ENCODE measurements around the gene PRM2. TPM values are rescaled to one million over a fixed set of nuclear protein-coding genes. Genes with fewer than 3 reads are reported as not detected.

Gene PRM2
- total and polyA plus RNA-seq, 2 donors (not counting 3 experiments of a cell fraction or from before 2014, with no cell fraction given) = not detected

DNA sequence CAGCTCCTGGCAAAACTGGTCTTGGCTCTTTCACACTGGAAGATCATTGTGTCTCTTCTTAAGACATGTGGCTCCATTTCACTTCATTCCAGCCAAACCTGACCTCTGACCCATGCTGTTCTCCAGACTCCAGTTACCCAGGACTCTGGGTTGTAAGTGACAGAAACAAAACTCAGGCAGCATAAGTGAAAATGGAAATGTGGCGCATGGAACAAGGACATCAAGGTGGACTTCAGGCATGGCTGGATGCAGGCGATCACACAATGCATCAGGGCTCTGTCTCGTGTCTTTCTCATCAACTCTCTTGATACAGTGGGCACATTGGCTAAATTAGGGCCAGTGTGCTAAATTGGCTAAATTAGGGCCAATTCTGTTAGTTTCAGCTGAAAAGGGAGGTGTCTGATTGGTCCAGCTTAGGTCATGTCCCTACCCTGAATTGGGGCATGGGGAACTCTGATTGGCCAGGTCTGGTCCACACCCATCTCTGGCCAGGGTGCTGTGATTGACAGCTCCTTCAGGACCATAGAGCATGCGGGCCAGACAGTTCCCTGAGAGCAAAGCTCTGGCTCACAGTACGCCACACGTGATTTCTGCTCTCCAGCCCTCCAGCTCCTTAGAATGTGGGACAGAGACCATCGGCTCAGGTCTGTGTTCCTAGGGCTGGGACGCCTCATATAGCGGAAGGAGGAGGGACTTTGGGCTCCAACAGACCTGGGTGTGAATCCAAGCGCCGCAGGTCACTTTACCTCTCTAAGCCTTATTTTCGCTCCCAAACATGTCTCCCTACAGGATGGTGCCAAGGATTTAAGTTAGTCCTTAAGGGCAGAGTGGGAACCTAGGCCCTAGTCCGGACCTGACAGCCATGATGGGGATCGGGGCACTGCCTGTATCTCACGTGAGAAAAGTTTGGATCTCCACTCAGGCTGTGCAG, 37.7 kb downstream of the PRM2 start:
- Histone ChIP-seq H3K27ac (ENCODE audit: insufficient read depth, low read depth, low read length) (no peak overlapping the region), H3K4me3 (replicated peaks in 1 of 3; ENCODE audit: insufficient read depth in 1 of 3, low read depth in 1 of 3, low read length in 3 of 3) (no peak overlapping the region), H4K20me1 (replicated peaks; ENCODE audit: control insufficient read depth, extremely low read depth, insufficient read depth, low read length) (no peaks in the 10 kb centered on the region), H3K79me2 (ENCODE audit: control insufficient read depth, insufficient read depth, low read length) (no peaks in the 10 kb centered on the region), H2AFZ (ENCODE audit: low read depth, low read length) (no peak overlapping the region), H3K4me1 (ENCODE audit: control insufficient read depth, extremely low read depth, insufficient read depth, low read length) (no peaks in the 10 kb centered on the region), H3K4me2 (ENCODE audit: insufficient read depth, low read length) (no peak overlapping the region), H3K27me3 (ENCODE audit: control insufficient read depth in 2 of 2, insufficient read depth in 2 of 2, low read length in 2 of 2) (peaks cover 4 to 6% of the 10 kb centered on the region in 2 experiments), H3K9me1 (replicated peaks; ENCODE audit: control insufficient read depth, extremely low read depth, insufficient read depth, low read length) (no peaks in the 10 kb centered on the region), H3K36me3 (ENCODE audit: control insufficient read depth in 2 of 2, extremely low read depth in 1 of 2, insufficient read depth in 2 of 2, low read length in 2 of 2) (no peaks in the 10 kb centered on the region), H3K9me3 (replicated peaks; ENCODE audit: control insufficient read depth, insufficient read depth, low read length) (no peaks in the 10 kb centered on the region), H3K9ac (replicated peaks; ENCODE audit: extremely low read depth, insufficient read depth, low read length) (no peak overlapping the region)
- intact Hi-C loops (cut with micrococcal nuclease) (no loop called here), dilution Hi-C loops (cut with MboI; ENCODE audit: extremely low pct_ligation_motif_present, low sequenced_read_pairs) (no loop called here)
- FAIRE-seq (no peak), DNase-seq (ENCODE audit: low read depth, low spot score) (no peak)
- no TSS peak for BruUV-seq (replicated peaks)
- POLR2A ChIA-PET = no interaction called here
- CTCF ChIA-PET = interaction anchor here (0.6 kb wide), 1 partner anchor 212 kb away, joined by 3 read pairs; no protein-coding TSS in a partner anchor
- TF ChIP-seq POLR2AphosphoS5 (IDR thresholded peaks at IDR 0.05; ENCODE audit: insufficient read depth, low read depth, low read length) (no peak), POLR2A (IDR thresholded peaks at IDR 0.05; ENCODE audit: low read depth, low read length) (no peak), GATA2 (IDR thresholded peaks at IDR 0.05; ENCODE audit: insufficient read depth, insufficient read length, low read depth, low read length) (no peak), MYC (IDR thresholded peaks at IDR 0.05; ENCODE audit: low read depth, low read length) (no peak), EZH2 (IDR thresholded peaks at IDR 0.05; ENCODE audit: borderline replicate concordance, low read depth, low read length, severe bottlenecking) (no peak), FOS (IDR thresholded peaks at IDR 0.05; ENCODE audit: borderline replicate concordance, insufficient read depth, low read length) (no peak), JUN (IDR thresholded peaks at IDR 0.05; ENCODE audit: borderline replicate concordance, insufficient read depth, insufficient read length, low read depth) (no peak)
- TF ChIP-seq, protein P1, sequence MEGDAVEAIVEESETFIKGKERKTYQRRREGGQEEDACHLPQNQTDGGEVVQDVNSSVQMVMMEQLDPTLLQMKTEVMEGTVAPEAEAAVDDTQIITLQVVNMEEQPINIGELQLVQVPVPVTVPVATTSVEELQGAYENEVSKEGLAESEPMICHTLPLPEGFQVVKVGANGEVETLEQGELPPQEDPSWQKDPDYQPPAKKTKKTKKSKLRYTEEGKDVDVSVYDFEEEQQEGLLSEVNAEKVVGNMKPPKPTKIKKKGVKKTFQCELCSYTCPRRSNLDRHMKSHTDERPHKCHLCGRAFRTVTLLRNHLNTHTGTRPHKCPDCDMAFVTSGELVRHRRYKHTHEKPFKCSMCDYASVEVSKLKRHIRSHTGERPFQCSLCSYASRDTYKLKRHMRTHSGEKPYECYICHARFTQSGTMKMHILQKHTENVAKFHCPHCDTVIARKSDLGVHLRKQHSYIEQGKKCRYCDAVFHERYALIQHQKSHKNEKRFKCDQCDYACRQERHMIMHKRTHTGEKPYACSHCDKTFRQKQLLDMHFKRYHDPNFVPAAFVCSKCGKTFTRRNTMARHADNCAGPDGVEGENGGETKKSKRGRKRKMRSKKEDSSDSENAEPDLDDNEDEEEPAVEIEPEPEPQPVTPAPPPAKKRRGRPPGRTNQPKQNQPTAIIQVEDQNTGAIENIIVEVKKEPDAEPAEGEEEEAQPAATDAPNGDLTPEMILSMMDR (IDR thresholded peaks at IDR 0.05; ENCODE audit: extremely low read depth in 1 of 2, insufficient read depth in 1 of 2, low read depth in 1 of 2, low read length in 2 of 2) = no peak
- TF ChIP-seq, protein P2, sequence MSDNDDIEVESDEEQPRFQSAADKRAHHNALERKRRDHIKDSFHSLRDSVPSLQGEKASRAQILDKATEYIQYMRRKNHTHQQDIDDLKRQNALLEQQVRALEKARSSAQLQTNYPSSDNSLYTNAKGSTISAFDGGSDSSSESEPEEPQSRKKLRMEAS (IDR thresholded peaks at IDR 0.05; ENCODE audit: insufficient read depth, insufficient read length) = no peak

Data from endothelial cell of umbilical vein (primary cell).